ENCODE data around the gene ZNF276. TPM values are rescaled to one million over a fixed set of nuclear protein-coding genes. Genes with fewer than 3 reads are reported as not detected.

ZNF276 gene
- total RNA-seq, 1 donor from 2014 or later = 21.6 TPM

DNA sequence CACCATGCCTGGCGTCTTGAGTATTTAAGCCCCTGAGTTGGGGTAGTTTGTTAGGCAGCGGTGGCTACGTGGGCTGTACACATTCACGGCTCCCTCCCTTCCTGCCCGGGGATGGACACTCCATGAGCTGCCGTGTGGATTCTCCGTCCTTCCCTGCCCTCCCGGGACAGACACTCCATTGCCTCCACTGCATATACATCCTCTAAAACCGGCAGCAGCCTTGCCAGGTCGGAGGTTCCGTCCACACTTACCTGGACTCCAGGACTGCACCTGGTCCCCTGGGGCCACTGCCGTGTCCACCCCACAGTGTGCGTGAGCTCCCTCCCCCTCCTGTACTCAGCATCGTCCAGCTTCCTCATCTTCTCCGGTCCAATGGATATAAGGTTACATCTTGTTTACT lies 16.3 kb upstream of the ZNF276 start:
- no peak for DNase-seq (ENCODE audit: low read depth)
- no peak overlapping the region for H3K4me3 ChIP-seq (ENCODE audit: low read depth, low read length)
- TF ChIP-seq, protein P1, sequence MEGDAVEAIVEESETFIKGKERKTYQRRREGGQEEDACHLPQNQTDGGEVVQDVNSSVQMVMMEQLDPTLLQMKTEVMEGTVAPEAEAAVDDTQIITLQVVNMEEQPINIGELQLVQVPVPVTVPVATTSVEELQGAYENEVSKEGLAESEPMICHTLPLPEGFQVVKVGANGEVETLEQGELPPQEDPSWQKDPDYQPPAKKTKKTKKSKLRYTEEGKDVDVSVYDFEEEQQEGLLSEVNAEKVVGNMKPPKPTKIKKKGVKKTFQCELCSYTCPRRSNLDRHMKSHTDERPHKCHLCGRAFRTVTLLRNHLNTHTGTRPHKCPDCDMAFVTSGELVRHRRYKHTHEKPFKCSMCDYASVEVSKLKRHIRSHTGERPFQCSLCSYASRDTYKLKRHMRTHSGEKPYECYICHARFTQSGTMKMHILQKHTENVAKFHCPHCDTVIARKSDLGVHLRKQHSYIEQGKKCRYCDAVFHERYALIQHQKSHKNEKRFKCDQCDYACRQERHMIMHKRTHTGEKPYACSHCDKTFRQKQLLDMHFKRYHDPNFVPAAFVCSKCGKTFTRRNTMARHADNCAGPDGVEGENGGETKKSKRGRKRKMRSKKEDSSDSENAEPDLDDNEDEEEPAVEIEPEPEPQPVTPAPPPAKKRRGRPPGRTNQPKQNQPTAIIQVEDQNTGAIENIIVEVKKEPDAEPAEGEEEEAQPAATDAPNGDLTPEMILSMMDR (conservative IDR thresholded peaks at IDR 0.05; ENCODE audit: low read depth, low read length) = no peak

DNA sequence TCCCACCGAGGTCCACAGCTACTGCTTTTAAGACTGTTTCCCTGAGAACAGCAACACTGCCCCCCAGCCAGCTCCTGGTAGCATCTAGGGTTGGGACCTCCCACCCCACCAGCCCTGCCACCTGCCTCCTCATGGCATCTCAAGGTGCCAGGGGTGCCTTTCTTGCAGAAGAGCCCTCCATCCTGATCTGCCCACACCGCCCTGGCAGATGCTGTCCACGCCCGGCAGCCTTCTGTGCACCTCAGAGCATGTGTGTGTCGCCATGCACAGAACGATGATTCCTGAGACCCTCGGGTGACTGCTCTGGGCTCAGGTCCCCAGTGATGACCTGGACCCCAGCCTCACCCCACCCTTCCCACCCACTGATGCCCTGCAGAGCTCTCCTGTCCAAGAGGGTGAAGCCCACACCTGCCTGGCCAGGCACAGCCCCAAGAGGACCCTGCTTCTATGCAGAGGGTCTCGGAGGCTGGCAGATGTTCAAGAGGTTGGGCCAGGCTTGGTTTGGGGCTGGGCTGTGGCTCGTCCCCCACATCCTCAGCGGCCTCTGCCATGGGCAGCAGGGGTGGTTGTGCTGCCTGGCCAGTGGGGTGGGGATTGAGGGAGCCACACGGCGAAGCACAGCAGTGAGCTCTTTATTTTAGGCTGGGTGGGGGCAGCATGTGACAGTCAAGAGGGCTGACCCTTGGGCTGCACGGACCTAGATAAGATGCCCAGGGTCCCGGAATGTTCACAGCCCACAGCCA lies 14.6 kb upstream of the ZNF276 start:
- no peak overlapping the region for H3K4me3 ChIP-seq (ENCODE audit: low read depth, low read length)
- TF ChIP-seq, protein P1 (conservative IDR thresholded peaks at IDR 0.05; ENCODE audit: low read depth, low read length) = no peak
- no peak for DNase-seq (ENCODE audit: low read depth)

DNA sequence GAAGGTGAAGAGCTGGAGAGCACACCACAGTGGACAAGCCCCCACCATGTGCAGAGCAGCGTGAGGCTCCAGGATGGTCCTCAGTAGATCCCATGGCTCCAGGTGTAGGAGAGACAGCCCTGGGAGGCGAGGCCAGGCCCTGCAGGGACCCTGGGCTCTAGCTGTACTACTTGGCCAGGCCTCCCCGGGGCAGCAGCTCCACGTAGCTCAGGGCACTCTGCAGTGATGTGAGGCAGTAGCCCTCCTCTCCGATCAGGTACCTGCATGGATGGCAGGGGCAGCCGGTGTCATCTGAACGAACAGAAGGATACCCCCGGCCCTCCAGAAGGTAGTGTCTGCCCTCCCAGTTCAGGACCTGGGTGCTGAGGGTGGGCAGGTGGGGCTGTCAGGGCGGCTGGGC lies 13.6 kb upstream of the ZNF276 start:
- DNase-seq (ENCODE audit: low read depth) = no peak
- no peak overlapping the region for H3K4me3 ChIP-seq (ENCODE audit: low read depth, low read length)
- TF ChIP-seq, protein P1 (conservative IDR thresholded peaks at IDR 0.05; ENCODE audit: low read depth, low read length) = no peak

DNA sequence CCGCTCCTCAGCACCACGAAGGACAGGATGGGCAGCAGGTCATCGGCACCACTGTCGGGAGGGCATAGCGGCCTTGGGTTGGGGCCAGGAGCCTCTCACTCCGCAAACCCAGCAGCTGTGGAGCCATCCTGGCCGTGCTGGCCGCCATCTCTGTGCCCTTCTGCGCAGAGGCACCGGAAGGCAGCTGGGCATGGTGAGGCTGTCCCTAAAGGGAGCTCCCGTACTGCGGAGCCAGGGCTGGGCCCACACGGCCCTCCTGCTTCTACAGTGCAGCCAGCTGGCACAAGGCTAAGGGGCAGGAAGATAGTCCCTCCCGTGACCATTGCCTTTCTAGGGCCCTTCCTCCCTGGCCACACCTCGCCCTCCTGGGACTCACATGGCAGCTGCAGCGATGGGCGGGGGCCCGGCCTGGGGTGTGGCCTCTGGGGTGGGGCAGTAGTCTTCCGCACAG lies 12.8 kb upstream of the ZNF276 start:
- DNase-seq (ENCODE audit: low read depth) = no peak
- TF ChIP-seq, protein P1 (conservative IDR thresholded peaks at IDR 0.05; ENCODE audit: low read depth, low read length) = no peak
- no peak overlapping the region for H3K4me3 ChIP-seq (ENCODE audit: low read depth, low read length)

DNA sequence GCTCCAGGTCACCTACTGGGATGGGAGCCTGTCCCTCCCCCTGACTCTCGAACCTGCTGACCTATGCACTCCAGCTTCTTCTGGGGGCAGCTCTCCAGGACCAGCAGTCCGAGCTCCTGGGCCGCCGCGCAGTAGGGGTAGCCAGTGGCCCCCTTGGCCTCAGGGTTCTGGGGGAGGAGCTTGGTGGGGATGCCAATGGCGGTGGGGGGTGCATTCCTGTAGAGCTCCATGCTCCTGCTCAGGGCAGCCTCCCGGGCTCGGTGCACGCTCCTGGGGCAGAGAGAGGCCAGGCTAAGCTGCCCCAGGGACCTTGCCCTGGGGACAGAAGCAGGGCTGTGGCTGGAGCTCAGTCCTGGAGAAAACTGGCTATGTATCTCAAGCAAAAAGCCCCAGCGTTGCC lies 12.2 kb upstream of the ZNF276 start:
- H3K4me3 ChIP-seq (ENCODE audit: low read depth, low read length) = no peak overlapping the region
- DNase-seq (ENCODE audit: low read depth) = no peak
- TF ChIP-seq, protein P1 (conservative IDR thresholded peaks at IDR 0.05; ENCODE audit: low read depth, low read length) = no peak

DNA sequence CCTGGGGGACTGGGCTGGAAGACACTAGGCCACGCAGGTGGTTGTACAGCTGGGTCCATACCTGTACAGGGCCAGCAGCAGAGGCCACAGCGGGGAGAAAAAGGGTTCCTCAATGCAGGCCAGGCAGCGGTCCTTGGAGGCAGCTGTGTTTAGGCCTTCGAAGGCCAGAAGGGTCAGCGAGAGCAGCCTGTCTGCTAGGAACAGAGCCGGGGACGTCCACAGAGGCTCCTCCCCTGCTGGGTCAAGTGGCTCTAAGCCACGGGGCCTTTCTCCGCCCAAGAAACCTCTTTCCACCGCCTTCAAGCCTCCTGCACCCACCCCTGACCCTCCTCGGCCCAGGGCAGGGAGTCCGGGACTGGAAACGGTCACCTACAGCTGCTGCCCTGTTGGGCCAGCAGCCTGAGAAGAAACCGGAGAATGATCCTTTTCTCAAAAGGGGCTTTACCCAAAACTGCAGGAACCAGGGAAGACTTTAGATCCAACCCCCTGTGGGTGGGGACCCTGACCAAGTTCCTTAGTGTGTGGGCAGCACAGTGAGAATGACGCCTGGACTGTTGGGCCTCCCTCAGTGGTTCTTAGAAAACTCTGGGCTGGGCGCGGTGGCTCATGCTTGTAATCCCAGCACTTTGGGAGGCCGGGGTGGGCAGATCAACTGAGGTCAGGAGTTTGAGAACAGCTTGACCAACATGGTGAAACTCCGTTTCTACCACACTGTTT lies 11.5 kb upstream of the ZNF276 start:
- no peak overlapping the region for H3K4me3 ChIP-seq (ENCODE audit: low read depth, low read length)
- DNase-seq (ENCODE audit: low read depth) = no peak
- TF ChIP-seq, protein P1 (conservative IDR thresholded peaks at IDR 0.05; ENCODE audit: low read depth, low read length) = no peak
